Bronchial epithelial cell (primary cell): ENCODE measurements around the gene SBDS. TPM values are rescaled to one million over a fixed set of nuclear protein-coding genes. Genes with fewer than 3 reads are reported as not detected.
"Not testable (repeated sequence)": the region's sequence is repeated elsewhere in the genome, so short reads cannot be mapped to it uniquely, and the experiment has no call there.

Experiments used
- DNase-seq: peaks from one replicate; pipeline ENCODE4 v3.0.0-alpha.2; 2010; ENCODE audit warnings: low read depth
- FAIRE-seq: peaks from 2 replicates; lab custom pipeline; 2011; peaks lifted over from hg19 to GRCh38; lab: Jason Lieb, UNC
- H3K27me3 ChIP-seq: 2 replicates; pipeline ENCODE4 v1.5.1; 2011; ENCODE audit warnings: low read length; ENCODE audit not compliant: control insufficient read depth, insufficient read depth
- H3K36me3 ChIP-seq: 2 replicates; pipeline ENCODE4 v1.5.1; 2011; ENCODE audit warnings: low read length; ENCODE audit not compliant: control insufficient read depth, insufficient read depth
- H3K4me3 ChIP-seq: 2 replicates; pipeline ENCODE4 v1.5.1; 2011; ENCODE audit warnings: mild to moderate bottlenecking, low read depth, low read length, control low read depth
- CTCF ChIP-seq: IDR thresholded peaks from 2 replicates; pipeline ENCODE4 v1.5.1; 2011; ENCODE audit warnings: mild to moderate bottlenecking, moderate library complexity, low read length, control low read depth, inconsistent platforms; ENCODE audit not compliant: insufficient read depth, severe bottlenecking
- total RNA-seq: library from RNA; depleted of rRNA; stranded (reverse); fragments of >200 nt; gene quantifications from 2 replicates; pipeline ENCODE4 v1.2.1, GENCODE V29; 2014

The SBDS gene
- total RNA-seq, 1 donor from 2014 or later: 108 TPM

GRCh38 chr7:67006965-67007364 is 11.6 kb upstream of the SBDS start:
- DNase-seq (no peak), FAIRE-seq (no peak)
- no peak for TF ChIP-seq CTCF
- Histone ChIP-seq H3K36me3 (peaks cover 7% of the 10 kb centered on the region), H3K27me3 (no peaks in the 10 kb centered on the region), H3K4me3 (no peak overlapping the region)

GRCh38 chr7:67004145-67004544 is 8.8 kb upstream of the SBDS start:
- H3K36me3 ChIP-seq, DNase-seq, FAIRE-seq: not testable (repeated sequence)

GRCh38 chr7:67000601-67001258 is 5.3 kb upstream of the SBDS start:
- DNase-seq: peak; percentile 8
- not testable (repeated sequence) for FAIRE-seq, H3K27me3 ChIP-seq, H3K4me3 ChIP-seq, H3K36me3 ChIP-seq
- peak; percentile 10 for TF ChIP-seq CTCF

More at GRCh38 chr7:67004145-67004544, 8.8 kb upstream of the SBDS start:
- H3K4me3 ChIP-seq, H3K27me3 ChIP-seq: not testable (repeated sequence)

GRCh38 chr7:66996444-66997191 is 1.2 kb upstream of the SBDS start, which contains the start of gene TYW1:
Gene TYW1, plus strand, starts transcription at chr7:66996833. Its CDS starts 146 bp downstream, at chr7:66996979.
- peak within 1 kb of the TSS; percentile 74 for H3K4me3 ChIP-seq
- H3K36me3 ChIP-seq, H3K27me3 ChIP-seq: not testable (repeated sequence)
- DNase-seq (peak; percentile 92), FAIRE-seq (peak; percentile 40)

- peak; percentile 51 for TF ChIP-seq CTCF
- not testable (repeated sequence) for H3K36me3 ChIP-seq, H3K27me3 ChIP-seq
- DNase-seq: peak; percentile 71
- H3K4me3 ChIP-seq: peak overlapping the region; percentile 74
- peak; percentile 68 for FAIRE-seq
These were observed 716 bp downstream of the SBDS start for GRCh38 chr7:66994691-66995049.

- FAIRE-seq, DNase-seq, H3K36me3 ChIP-seq, H3K27me3 ChIP-seq: not testable (repeated sequence)
- peak overlapping the region; percentile 74 for H3K4me3 ChIP-seq
These were observed 1.3 kb downstream of the SBDS start for GRCh38 chr7:66994051-66994450.

- not testable (repeated sequence) for H3K4me3 ChIP-seq, H3K36me3 ChIP-seq, H3K27me3 ChIP-seq, DNase-seq
- FAIRE-seq: peak; percentile 40
These were observed 5.8 kb downstream of the SBDS start for GRCh38 chr7:66989552-66989951.

- not testable (repeated sequence) for H3K36me3 ChIP-seq, DNase-seq, H3K4me3 ChIP-seq, H3K27me3 ChIP-seq
- FAIRE-seq: peak; percentile 93
These were observed 15.1 kb downstream of the SBDS start for GRCh38 chr7:66980336-66980735.

- H3K36me3 ChIP-seq, DNase-seq, H3K4me3 ChIP-seq, FAIRE-seq, H3K27me3 ChIP-seq: not testable (repeated sequence)
These were observed 16.4 kb downstream of the SBDS start for GRCh38 chr7:66979013-66979412.

- not testable (repeated sequence) for H3K4me3 ChIP-seq, H3K27me3 ChIP-seq, DNase-seq, H3K36me3 ChIP-seq
- FAIRE-seq: peak; percentile 36
These were observed 17.1 kb downstream of the SBDS start for GRCh38 chr7:66978312-66978711.
